GM03348 (cell line): ENCODE data around the gene PHGDH.

Experiments
- DNase-seq: peaks from one replicate; pipeline ENCODE4 v3.0.0; 2012; ENCODE audit warnings: low spot score

The PHGDH gene

DNA sequence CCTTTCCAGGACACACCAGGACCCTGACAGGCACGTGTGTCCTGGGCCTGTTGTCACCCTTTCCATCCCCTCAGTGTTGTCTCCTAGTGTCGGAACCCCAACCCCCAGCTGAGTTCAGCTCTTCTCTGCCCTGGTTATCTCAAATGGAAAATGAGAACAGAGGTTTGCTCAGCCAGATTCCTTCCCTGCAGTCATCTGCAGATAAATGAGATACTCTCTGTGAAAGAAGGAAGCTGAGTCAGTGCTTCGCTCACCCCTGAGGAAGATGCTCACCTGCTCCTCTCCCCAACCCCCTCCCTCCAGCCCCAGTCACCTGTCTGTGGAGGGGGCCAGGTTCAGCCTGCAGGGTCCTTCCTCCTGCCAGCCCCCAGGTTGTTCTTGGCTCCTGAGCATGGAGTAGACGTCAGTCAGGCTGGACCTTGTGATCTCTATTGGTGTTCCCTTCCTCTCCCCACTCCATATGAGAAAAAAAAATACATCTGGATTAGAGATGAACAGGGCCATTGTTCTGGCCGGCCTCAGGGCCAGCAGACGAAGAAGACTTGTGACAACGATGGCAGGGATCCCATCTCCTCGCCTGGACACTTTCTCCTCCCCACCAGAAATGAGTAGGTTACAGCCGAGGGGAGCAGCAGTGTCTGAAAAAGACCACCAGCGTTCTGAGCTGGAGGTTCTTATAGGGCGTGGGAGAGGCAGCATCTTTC lies 20.9 kb downstream of the PHGDH start:
- DNase-seq, result no peak

DNA sequence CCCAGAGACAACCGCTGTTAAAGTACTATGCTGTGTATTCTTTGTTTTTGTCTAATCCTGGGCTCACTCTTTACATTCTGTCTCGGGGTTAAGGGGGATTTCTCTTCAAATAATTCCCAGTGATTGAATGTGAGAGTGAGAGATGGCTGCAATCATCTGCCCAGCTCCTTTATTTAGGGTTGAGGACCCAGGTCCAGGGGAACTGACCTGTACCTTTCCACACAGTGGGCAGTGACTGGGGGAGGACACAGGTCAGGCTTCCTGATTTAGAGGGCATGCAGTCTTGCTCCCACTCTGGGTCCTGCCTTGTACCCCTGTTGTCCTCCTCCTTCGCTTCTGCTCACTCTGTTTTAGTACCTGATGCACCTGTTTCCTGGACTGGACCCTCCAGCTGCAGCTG lies 22.0 kb downstream of the PHGDH start:
- DNase-seq, result no peak

DNA sequence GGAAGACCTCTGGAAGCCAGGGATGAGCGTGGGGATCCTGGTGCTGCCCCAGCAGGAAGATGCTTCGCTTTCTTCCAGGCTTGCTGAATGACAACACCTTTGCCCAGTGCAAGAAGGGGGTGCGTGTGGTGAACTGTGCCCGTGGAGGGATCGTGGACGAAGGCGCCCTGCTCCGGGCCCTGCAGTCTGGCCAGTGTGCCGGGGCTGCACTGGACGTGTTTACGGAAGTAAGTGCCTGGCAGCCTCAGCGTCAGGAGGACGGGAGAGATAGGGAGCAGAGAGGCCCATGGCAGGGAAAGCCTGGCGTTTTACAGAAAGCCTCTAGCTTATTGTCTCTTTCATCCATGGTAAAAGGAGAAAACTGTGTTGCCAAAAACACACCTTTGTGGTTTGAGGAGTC lies 23.5 kb downstream of the PHGDH start:
- no peak for DNase-seq

DNA sequence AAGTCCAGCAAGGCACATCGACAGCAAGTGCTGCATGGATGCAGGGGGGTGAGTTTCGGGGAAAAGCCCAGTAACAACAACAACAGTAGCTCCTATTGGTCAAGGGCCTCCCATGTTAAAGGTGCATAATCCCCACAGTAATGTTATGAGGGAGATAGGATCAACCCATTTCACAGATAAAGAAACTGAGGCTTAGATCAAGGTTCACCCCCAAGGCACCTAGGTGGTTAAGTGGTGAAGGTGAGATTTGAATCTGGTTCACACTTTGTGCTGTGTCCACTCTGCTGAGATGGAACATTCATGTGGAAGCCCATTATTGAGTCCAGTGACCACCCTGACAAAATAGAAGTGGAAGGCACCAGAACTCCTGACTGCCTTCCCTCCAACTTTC lies 24.9 kb downstream of the PHGDH start:
- no peak for DNase-seq

DNA sequence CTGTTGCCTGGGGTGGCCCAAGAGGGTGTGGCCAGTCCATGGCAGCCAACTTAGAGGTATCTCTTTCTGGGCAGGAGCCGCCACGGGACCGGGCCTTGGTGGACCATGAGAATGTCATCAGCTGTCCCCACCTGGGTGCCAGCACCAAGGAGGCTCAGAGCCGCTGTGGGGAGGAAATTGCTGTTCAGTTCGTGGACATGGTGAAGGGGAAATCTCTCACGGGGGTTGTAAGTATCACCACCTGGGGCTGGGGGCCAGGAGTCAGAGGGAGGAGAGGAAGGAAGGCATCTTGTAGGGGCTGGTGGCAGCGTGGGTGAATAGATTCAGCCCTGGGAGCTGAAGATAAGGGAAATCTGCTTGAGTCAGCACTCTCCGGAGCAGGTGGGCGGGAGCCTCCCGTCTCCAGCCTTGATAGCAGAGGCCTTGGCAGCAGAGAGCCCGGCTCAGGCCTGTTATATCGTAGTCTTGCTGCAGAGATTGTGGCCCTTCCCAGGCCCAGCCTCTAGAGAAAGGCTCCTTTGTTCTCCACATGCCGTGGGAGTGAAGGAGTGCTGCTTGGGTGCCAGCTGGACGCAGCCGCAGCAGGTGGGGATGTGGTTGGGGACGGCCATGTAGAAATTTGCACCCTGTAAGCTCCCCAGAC lies 25.4 kb downstream of the PHGDH start:
- no peak for DNase-seq

DNA sequence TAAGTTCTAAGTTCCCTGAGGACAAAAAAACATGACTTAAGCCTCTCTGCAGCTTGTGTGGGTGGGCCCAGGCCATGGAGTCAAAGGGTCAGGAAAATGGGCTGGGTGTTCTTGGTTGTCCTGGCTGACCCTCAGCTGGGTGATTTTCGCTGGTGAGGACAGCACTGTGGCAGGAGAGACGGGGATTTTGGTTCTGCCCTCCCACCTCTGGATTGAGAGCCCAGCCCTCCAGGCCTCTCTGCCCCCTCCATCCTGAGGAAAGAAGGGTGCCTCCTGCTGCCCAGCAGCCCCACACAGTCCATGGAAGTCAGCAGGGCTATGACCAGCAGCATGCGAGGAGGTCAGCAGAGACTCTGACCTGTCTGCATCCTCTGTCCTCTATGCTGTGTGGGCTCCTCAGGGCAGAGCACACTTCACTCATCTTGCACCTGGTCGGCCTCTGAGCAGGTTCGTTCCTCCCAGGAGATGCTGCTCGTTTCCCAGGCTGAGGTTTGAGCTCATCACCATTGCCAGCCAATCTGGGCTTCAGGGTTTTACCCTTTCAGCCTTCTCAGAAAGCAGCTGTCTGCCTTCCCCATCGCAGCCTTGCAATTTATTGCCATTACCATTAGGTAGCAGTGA lies 26.5 kb downstream of the PHGDH start:
- no peak for DNase-seq

DNA sequence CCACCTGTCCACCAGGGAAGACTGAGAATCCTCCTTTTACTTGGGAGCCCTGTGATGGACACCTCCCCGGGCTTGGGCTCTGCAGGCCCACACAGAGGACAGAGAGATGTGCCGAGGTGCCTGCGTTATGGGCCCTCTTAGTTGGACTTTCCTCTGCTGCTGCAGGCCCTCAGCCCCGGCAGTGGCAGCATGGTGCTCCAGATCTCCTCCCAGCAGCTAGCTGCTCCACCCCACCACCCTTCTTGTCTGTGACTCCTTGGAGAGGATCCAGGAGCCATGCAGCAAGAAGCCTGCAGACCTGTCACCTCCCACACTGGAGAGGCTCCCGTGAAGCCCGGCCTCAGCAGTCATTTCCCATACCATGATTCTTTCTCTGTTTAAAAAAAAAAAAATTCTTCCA lies 27.4 kb downstream of the PHGDH start:
- no peak for DNase-seq

DNA sequence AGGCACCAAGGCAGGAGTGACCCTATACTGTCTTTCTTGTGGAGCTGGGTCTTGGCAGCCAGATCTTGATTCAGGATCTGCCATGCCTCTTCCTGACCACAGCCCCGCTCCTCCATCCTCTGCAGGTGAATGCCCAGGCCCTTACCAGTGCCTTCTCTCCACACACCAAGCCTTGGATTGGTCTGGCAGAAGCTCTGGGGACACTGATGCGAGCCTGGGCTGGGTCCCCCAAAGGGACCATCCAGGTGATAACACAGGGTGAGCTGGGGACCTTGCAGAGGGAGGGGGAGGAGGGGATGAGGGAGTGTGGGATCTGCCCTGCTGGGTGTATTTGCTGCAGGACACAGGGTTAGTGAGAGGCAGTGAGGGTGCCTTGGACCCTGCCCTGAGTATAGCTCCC lies 28.5 kb downstream of the PHGDH start:
- DNase-seq, result no peak

DNA sequence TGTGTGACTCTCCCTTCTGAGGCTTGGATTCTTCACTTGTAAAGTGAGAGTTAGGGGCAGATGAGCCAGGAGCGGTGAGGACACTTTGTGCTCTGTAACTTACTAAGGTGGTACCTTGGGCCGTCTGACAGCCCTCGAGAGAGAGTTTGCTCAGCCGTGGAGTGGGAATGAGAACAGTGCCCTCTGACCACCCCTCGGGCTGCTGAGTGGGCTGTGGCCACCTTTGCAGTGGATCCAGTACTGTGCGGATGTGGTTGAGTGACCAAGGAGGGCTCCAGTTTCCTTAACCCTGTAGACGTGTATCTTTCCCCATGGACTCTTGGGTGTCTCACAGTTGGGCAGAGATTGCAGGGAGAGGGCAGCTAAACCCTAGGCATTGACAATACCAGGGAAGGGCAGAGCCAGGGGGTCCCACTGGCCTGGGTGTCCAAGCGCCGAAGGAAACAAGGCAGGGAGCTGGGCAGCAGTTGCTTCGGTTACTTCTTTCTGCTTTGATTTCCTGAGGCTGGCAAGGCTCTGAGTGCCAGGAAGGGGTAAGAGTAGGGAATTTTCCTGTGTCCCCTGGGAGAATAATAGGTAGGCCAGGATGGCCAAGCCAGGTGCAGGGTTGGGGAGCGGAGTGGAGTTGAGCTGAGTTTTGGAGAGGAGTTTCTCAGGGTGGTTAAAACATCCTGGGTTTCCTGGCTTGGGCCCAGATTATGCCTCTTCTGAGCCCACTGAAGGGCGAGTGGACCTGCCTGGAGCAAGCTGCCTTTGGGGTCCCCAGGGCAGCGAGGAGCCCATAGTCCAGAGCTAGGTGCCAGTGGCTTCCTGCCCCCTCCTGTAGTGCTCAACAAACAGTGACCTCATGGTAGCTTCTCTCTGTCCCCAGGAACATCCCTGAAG lies 29.4 kb downstream of the PHGDH start:
- no peak for DNase-seq

DNA sequence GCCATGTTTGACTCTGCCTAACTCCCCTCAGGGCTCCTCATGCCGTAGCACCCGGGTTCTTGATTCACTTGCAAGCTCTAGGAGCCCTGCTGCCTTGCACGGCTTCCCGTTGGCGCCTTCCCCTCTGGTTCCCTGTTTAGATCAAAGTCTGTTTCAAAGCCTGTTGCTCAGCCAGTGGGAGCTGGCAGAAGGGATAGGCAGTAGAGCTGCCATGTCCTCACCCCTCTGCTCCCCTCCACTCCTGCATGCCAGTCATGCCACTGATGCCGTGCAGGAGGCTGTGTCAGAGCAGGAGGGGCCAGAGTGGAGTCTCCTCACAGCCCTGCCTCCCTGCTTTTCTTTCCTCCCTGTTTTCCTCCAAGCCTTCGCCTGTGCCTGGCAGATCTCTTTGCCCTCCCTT lies 30.5 kb downstream of the PHGDH start:
- DNase-seq, result peak; percentile 52

DNA sequence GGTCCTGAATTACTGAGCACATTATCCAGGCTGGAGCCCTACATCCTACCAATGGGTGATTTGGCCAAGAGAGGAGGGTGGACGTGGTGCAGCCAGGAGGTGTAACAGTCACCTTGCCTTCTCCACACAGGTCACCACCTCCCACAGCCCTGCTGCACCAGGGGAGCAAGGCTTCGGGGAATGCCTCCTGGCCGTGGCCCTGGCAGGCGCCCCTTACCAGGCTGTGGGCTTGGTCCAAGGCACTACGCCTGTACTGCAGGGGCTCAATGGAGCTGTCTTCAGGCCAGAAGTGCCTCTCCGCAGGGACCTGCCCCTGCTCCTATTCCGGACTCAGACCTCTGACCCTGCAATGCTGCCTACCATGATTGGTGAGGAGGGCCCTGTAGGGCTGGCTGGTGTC lies 30.9 kb downstream of the PHGDH start:
- DNase-seq, result no peak

DNA sequence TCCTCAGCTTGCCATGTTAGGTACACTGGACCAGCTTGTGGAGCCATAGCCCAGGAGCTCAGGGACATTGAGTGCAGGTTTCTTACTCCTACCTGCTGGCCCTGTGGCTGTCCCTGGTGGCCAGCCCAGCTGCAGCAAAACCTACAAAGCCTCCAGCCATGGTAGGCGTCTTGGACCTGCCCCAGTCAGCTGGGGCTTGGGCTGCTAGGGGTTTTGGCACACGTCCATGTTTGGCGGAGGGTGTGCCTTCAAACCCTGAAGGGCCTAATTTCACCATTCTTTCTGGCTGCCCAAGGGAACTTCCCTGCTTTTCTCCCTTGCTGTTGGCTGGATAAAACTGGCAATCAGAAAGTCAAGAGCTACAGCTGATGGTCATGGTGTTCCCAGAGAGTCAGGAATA lies 31.6 kb downstream of the PHGDH start:
- DNase-seq, result no peak

DNA sequence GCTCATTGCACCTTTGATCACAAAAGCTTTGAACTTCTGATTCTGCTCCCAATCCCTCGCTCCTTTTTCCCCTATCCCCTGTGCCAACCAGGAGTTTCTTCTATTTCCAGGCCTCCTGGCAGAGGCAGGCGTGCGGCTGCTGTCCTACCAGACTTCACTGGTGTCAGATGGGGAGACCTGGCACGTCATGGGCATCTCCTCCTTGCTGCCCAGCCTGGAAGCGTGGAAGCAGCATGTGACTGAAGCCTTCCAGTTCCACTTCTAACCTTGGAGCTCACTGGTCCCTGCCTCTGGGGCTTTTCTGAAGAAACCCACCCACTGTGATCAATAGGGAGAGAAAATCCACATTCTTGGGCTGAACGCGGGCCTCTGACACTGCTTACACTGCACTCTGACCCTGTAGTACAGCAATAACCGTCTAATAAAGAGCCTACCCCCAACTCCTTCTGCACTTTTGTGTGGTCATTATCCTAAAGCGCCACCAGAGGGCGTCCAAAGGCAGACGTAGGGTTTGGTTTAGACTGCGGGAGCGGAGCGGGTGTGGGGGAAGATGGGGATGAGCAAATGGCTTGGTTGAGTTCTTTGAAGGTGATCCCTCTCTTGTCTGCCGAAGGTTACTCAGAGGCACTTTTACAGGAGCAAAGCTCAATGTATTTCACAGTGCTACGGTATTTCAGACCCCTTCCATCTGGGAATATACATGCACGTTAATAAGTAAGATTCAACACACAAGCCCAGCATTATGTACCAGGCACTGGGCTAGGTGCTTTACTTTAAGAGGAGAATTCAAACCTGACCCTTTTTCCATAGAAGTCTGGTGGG lies 32.3 kb downstream of the PHGDH start:
- DNase-seq, result peak; percentile 88

DNA sequence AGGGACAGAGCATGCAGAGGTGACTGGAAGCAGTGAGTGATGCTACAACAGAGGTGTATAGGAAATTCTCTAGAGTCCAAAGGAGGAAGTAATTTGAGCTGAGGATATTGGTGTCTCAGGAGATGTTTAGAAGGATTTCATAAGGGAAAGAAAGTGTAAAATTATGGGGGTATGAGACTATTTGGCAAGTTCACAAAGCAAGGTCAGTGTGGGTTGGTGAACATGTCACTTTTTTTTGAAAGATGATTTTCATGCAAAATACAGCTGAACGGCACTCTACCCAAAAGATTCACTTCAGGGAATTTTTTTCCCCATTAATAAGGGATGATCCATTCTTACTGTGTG lies 32.8 kb downstream of the PHGDH start:
- DNase-seq, result no peak

DNA sequence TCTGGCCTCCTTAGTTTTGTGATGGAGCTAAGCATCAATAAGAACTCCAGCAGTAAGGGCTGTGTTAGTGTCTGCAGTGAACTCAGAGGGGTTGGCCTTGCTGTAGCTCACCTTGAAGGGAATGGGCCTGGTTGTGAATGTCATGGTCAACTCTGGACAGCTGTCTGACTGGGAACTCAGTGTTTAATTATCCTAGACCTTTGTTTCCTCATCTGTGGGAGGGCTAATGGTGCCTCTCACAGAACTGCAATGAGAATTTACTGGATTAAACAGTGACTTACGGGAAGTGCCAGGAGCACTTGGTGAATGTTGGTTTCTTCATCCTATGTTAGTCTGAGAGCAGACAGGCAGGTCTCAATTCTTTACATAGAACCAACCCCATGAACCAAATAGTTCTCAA lies 33.3 kb downstream of the PHGDH start:
- no peak for DNase-seq

DNA sequence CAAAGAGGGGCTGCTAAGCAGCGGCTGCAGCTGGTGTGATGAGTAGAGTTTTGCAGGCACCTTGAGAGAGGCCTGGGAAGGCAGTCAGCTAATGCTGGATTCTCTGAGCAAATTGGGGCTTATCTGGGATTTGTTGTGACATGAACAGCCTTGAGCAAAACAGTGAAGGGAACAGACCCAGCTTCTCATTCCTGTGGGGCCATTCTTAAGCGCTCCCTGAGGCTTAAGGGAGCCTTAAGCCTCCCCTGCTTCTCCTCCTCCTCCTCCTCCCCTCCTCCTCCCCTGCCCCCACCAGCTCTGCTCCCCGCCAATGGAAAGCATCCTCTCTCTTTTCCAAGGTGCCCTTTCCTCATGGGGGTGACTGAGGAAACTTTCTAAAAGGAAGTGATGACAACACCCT lies 35.7 kb downstream of the PHGDH start:
- no peak for DNase-seq

DNA sequence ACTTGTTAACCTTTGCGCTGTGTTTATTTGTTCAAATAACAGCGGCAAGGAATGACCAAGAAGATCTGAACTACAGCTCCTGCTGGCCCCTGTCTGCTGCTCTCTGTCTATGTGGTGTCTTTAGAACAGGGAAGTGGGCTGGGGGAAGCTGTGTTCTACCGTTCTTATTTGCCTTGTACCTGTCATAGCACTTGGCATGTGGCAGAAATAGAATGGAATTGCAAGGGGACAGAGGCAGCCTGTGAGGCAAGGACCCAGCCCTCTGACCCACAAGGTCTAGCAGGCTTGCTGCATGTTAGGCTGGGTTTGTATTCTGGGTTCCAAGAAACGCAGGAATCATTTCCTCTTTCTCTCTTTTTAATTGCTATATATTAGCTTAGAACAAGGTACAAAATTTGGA lies 36.3 kb downstream of the PHGDH start:
- DNase-seq, result no peak

DNA sequence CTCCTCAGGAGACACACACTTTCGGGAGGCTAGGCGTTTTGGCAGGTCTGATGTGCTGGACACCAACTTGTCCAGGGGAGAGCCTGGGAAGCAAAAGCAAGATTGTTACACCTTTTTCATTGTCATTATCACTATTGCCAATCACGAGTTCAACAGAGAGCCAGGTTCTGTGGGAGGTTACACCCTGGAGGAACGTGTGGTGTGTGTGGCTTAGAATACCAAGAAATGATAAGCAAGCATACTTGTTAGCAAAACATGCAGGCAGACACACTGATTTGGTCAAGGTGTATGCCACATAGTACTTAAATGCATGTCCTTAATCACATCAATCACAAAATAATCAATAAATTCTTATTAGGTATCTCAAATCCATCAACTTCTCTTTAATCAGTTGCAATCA lies 40.9 kb downstream of the PHGDH start:
- no peak for DNase-seq

DNA sequence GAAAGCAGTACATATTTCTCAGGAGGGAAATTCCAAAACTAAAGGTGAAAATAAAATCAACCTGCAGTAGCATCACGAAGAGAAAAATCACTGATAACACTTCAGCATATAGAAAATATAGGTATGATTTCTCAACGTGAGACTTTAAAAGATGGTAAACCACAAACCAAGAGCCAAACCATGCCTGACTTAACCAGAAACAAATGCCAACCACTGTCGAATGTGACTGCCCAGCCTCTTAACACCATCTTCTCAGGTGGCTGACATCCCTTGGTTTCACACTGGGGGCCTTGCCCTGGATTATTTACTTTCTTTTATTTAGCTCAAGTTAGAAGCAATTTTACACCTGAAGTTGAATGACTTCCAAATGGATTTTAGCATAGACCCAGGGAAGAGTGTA lies 46.9 kb downstream of the PHGDH start:
- no peak for DNase-seq

DNA sequence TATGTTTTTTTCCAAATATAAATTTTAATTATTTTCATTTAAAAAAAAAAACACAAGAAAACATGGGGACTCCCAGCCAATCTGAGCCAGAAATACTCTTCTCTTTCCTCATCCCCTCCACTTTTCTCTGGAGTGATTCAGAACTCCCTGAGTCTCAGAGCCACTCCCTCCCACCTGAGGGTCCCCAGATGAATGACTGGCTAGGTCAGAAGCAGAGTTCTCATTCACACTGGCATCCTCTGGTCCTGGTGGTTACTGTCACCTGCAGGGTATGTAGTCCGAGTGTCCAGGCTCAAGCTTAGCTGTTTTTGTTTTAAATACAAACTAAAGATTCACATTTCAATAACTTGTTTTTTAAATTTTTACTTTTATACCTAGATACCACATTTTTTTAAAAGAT lies 50.7 kb downstream of the PHGDH start:
- DNase-seq, result no peak

DNA sequence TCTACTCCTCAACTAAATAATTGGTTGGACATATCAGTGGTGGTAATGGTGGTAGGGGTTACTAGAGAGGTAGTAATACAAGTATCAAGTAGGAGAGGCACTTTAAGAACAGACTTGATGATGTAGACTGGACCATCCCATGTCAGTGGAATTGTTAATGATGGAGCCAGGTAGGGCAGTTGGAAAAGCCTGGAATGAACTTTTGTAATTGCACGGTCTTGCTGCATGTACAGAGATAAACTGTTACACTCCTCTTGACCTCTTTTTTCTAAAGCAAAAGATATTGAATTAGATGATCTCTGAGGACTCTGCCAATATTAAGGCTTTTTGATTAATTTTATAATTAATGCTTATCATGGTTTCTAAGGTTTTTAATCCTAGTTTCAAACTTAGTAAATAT lies 51.2 kb downstream of the PHGDH start:
- DNase-seq, result no peak

DNA sequence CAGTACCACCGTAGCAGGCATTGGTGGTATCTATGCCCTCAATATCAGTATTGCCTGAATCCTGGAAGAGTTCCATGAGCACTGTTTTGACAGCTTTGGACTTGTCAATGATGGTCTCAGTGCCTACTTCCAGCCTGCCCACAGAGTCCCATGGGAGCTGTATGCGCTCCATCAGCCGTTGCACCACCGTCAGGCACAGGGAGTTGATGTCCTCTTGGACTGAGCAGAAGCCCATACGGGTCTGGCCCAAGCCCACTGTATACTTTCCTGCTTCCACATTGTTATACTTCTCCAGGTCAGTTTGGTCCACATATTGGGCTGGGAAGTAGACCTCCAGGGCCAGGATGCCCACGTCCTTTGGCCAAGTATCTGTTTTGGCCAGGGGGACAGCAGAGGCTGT lies 52.5 kb downstream of the PHGDH start:
- no peak for DNase-seq
